GM06990 (cell line): ENCODE results near the gene STK10.
"Not testable (repeated sequence)": the region's sequence is repeated elsewhere in the genome, so short reads cannot be mapped to it uniquely, and the experiment has no call there.

Experiments
- DNase-seq: peaks from one replicate; pipeline ENCODE4 v3.0.0-alpha.2; 2011; ENCODE audit not compliant: insufficient read length; ENCODE audit errors: extremely low read depth
- H3K27me3 ChIP-seq: replicated peaks from 2 replicates; pipeline ENCODE4 v1.6.0; 2011; ENCODE audit warnings: low read length; ENCODE audit not compliant: control insufficient read depth, insufficient read depth
- H3K36me3 ChIP-seq: 2 replicates; pipeline ENCODE4 v1.5.1; 2011; ENCODE audit warnings: low read length; ENCODE audit not compliant: control insufficient read depth, insufficient read depth
- H3K4me3 ChIP-seq: replicated peaks from 2 replicates; pipeline ENCODE4 v1.5.1; 2011; ENCODE audit warnings: low read depth, mild to moderate bottlenecking, control low read depth, low read length
- CTCF ChIP-seq: IDR thresholded peaks from 2 replicates; pipeline ENCODE4 v1.5.1; 2011; ENCODE audit warnings: low read length, control low read depth, mild to moderate bottlenecking, inconsistent platforms; ENCODE audit not compliant: insufficient read depth, poor library complexity, severe bottlenecking

STK10 gene

DNA sequence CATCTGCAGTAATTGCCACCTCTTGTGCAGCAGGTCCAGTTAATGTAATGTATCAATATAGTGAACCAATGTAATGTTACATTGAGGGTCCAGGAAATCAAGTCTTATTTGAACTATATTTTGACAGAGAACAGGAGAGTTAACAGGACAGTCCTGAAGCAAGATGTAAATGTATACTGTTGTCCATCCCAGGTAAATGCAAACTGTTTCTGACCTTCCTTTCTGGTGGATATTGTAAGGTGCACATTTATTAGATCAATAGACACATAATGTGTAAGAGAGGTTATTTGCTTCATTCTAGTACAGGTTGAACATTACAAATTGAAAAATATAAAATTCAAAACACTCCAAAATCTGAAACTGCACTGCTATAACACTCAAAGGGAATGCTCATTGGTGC is 158.1 kb downstream of the STK10 start:
- Histone ChIP-seq H3K36me3 (no peaks in the 10 kb centered on the region), H3K4me3 (no peak overlapping the region), H3K27me3 (no peaks in the 10 kb centered on the region)
- no peak for DNase-seq
- no peak for TF ChIP-seq CTCF

GRCh38 chr5:172028167-172028566 is 159.9 kb downstream of the STK10 start:
- Histone ChIP-seq H3K4me3 (no peak overlapping the region), H3K36me3 (no peaks in the 10 kb centered on the region), H3K27me3 (no peaks in the 10 kb centered on the region)
- no peak for DNase-seq
- TF ChIP-seq CTCF = no peak

DNA sequence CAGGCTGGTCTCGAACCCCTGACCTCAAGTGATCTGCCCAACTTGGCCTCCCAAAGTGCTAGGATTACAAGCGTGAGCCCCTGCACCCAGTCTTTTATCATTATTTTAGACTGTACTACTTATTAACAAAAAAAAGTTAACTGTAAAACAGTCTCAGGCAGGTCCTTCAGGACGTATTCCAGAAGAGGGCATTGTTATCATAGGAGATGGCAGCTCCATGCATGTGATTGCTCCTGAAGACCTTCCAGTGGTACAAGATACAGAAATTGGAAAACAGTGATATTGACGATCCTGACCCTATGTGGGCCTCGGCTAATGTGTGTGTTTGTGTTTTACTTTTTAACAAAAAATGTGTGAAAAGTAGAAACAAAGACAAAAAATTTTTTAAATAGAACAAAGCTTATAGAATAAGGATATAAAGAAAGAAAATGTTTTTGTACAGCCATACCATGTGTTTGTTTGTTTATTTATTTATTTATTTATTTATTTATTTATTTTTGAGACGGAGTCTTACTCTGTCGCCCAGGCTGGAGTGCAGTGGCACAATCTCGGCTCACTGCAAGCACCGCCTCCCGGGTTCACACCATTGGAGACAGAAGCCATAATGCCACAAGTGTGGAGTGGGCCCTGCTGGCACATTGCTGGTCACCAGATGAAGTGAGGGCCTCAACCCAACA is 167.8 kb downstream of the STK10 start:
- not testable (repeated sequence) for H3K27me3 ChIP-seq, H3K36me3 ChIP-seq, H3K4me3 ChIP-seq, DNase-seq

GRCh38 chr5:172015346-172015745 is 172.7 kb downstream of the STK10 start:
- no peaks in the 10 kb centered on the region for H3K27me3 ChIP-seq
- no peak for TF ChIP-seq CTCF
- H3K4me3 ChIP-seq = no peak overlapping the region
- H3K36me3 ChIP-seq = no peaks in the 10 kb centered on the region
- DNase-seq = no peak

- Histone ChIP-seq H3K36me3 (no peaks in the 10 kb centered on the region), H3K4me3 (no peak overlapping the region), H3K27me3 (no peaks in the 10 kb centered on the region)
- peak; percentile 3 for TF ChIP-seq CTCF
- no peak for DNase-seq
Measured at GRCh38 chr5:172010278-172010677, 177.7 kb downstream of the STK10 start.

DNA sequence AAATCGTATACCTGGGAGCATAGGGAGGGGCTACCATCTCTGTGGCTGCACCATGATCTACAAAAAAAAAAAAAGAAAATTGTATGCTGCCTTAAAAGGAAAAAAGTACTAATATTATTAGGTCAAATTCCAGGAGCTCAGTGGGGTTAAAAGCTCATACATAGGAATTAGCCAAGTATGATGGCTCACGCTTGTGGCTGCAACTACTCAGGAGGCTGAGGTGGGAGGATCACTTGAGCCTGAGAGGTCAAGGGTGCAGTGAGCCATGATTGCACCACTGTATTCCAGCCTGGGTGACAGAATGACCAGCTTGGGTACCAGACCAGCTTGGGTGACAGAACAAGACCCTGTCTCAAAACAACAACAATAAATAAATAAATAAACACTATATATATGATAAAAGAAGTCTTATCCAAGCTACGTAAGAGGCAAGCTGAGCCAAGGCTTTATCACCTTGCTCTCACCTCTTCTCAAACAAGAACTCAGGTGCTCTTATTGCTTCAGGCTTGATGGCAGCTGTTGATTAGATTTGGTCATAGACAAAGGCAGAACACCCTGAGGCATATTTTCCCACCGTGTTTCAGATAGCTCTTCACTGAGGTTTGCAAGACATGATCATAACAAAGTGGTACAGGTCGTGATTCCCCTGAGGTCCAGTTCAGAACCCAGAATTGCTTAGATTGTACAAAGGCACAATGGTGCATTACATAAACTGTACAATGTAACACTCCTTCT is 178.3 kb downstream of the STK10 start:
- DNase-seq = no peak
- TF ChIP-seq CTCF = no peak
- no peaks in the 10 kb centered on the region for H3K36me3 ChIP-seq
- no peak overlapping the region for H3K4me3 ChIP-seq
- no peaks in the 10 kb centered on the region for H3K27me3 ChIP-seq
